Duodenal mucosa (tissue), 2 donors: Measurements from ENCODE around the gene MYO9B.
"Not testable (repeated sequence)": the region's sequence is repeated elsewhere in the genome, so short reads cannot be mapped to it uniquely, and the experiment has no call there.

Experiments
- H3K27ac ChIP-seq: one replicate; pipeline ENCODE4 v1.7.0; 2013; ENCODE audit warnings: low read depth, low read length
- H3K27me3 ChIP-seq, 2 donors: one replicate each; pipeline ENCODE4 v1.7.0; 2013; ENCODE audit warnings: low read length in 2 of 2, control low read depth in 1 of 2; ENCODE audit not compliant: insufficient read depth in 2 of 2, control insufficient read depth in 1 of 2
- H3K36me3 ChIP-seq, 2 donors: one replicate each; pipeline ENCODE4 v1.7.0; 2013; ENCODE audit warnings: low read length in 2 of 2, control low read depth in 1 of 2; ENCODE audit not compliant: insufficient read depth in 2 of 2, control insufficient read depth in 1 of 2
- H3K4me1 ChIP-seq, 2 donors: one replicate each; pipeline ENCODE4 v1.7.0; 2013; ENCODE audit warnings: low read length in 2 of 2, control low read depth in 1 of 2; ENCODE audit not compliant: insufficient read depth in 2 of 2, control insufficient read depth in 1 of 2
- H3K4me3 ChIP-seq, 2 donors: one replicate each; pipeline ENCODE4 v1.7.0; 2013; ENCODE audit warnings: low read length in 2 of 2, low read depth in 1 of 2
- H3K9ac ChIP-seq, 2 donors: one replicate each; pipeline ENCODE4 v1.7.0; 2013; ENCODE audit warnings: low read length in 2 of 2, low read depth in 1 of 2
- H3K9me3 ChIP-seq, 2 donors: one replicate each; pipeline ENCODE4 v1.7.0; 2013; ENCODE audit warnings: low read length in 2 of 2, control low read depth in 1 of 2; ENCODE audit not compliant: control insufficient read depth in 1 of 2

The MYO9B gene

DNA sequence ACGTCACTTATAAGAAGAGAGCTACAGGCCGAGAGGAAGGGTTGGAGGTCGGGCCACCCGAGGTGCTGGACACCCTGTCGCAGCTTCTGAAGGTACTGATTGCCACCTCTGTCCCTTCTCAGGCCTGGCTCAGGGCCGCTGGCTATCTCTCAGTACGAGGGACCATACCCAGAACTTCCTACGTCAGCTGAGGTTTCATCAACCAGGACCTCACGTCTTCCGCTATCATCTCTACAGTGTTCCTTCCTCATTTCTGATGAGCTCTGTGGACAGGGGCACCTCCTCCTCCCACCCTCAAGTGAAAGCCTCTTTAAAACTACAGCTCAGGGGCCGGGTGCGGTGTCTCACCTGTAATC lies 81.3 kb downstream of the MYO9B start:
- Histone ChIP-seq H3K36me3 (peaks cover 22 to 72% of the 10 kb centered on the region in 2 donors), H3K4me1 (no peaks in the 10 kb centered on the region), H3K27ac (no peak overlapping the region), H3K27me3 (no peaks in the 10 kb centered on the region), H3K9me3 (no peaks in the 10 kb centered on the region), H3K4me3 (no peak overlapping the region), H3K9ac (no peak overlapping the region)

GRCh38 chr19:17158584-17158983 lies 83.0 kb downstream of the MYO9B start:
- Histone ChIP-seq H3K4me3 (no peak overlapping the region), H3K9me3 (no peaks in the 10 kb centered on the region), H3K4me1 (no peaks in the 10 kb centered on the region), H3K27ac (no peak overlapping the region), H3K9ac (no peak overlapping the region), H3K36me3 (peaks cover 36 to 77% of the 10 kb centered on the region in 2 donors), H3K27me3 (no peaks in the 10 kb centered on the region)

DNA sequence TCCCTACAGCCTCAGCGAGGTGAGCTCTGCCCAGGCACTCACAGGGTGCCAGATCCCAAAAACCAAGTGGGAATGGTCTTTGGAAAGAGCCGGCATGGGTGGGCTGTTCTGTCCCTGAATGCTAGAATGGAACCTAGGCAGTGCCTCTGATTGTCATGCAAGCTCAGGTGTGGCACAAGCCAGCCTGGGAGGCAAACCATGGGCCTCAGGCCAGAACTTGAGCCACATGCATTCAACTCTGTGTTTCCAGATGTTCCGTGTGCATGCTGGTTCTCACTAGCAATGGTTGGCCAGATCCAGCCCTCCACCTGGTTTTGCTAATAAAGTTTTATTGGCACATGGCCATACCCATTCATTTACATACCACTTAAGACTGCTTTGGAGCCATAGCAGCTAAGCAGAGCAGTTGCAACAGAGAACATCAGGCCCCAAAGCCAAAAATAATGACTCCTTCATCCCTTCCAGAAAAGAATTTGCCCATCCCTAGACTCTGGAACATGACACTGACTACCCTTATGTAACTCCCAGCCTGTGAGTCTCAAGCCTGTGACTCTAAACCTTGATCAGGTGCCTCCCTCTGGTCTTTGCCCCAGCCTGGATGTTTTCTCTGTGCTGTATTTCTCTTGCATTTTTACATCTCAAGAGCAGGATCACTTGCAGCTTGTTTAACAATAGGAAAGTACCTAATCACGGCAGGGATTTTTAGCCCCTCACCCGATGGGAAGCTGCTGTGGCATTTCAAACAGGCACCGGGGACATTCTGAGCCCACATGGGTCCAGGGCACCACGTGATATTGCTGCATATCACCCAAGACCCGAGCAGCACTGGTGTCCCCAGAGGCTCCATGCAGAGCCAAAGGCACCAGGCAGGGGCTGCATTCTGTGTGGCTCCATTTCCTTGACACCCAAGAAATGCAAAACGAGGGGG lies 84.2 kb downstream of the MYO9B start:
- peaks cover 39 to 77% of the 10 kb centered on the region in 2 donors for H3K36me3 ChIP-seq
- no peak overlapping the region for H3K9ac ChIP-seq
- no peak overlapping the region for H3K27ac ChIP-seq
- no peaks in the 10 kb centered on the region for H3K4me1 ChIP-seq
- no peaks in the 10 kb centered on the region for H3K27me3 ChIP-seq
- no peaks in the 10 kb centered on the region for H3K9me3 ChIP-seq
- H3K4me3 ChIP-seq, result no peak overlapping the region

GRCh38 chr19:17160908-17161307 lies 85.3 kb downstream of the MYO9B start:
- Histone ChIP-seq H3K4me3 (no peak overlapping the region), H3K36me3 (peaks cover 41 to 71% of the 10 kb centered on the region in 2 donors), H3K27ac (no peak overlapping the region), H3K9ac (no peak overlapping the region), H3K27me3 (no peaks in the 10 kb centered on the region), H3K9me3 (no peaks in the 10 kb centered on the region), H3K4me1 (no peaks in the 10 kb centered on the region)

DNA sequence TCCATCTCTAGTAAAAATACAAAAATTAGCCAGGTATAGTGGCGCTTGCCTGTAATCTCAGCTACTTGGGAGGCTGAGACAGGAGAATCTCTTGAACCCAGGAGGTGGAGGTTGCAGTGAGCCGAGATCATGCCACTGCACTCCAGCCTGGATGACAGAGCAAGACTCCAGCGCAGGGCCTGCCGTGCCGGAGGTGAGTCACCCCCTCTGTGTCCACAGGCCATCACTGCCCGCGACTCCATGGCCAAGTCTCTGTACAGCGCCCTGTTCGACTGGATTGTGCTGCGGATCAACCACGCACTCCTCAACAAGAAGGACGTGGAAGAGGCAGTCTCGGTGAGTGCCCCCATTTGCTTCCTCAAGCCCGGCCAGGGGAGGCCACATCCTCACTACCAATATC lies 86.6 kb downstream of the MYO9B start:
- H3K27ac ChIP-seq, H3K4me1 ChIP-seq, H3K9me3 ChIP-seq, H3K9ac ChIP-seq, H3K4me3 ChIP-seq, H3K27me3 ChIP-seq: not testable (repeated sequence)
- peaks cover 40 to 63% of the 10 kb centered on the region in 2 donors for H3K36me3 ChIP-seq

DNA sequence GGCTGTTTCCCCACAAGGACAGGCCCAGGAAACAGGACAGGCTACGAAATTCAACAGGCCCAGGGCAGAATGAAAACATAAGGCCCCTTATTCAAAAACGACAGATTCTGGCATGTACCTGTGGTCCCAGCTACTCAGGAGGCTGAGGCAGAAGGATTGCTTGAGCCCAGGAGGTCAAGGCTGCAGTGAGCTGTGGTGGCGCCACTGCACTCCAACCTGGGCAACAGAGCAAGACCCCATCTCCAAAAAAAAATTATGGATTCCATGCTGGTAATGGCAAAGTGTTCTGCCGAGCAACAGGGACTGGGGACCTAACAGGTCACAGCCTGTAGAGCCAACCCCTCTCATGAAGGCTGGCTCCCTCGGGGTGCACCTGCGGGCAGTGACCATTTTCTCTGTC lies 87.0 kb downstream of the MYO9B start:
- H3K9ac ChIP-seq, result no peak overlapping the region
- H3K4me3 ChIP-seq, result no peak overlapping the region
- no peaks in the 10 kb centered on the region for H3K4me1 ChIP-seq
- no peak overlapping the region for H3K27ac ChIP-seq
- no peaks in the 10 kb centered on the region for H3K9me3 ChIP-seq
- H3K36me3 ChIP-seq, result peaks cover 40 to 62% of the 10 kb centered on the region in 2 donors
- no peaks in the 10 kb centered on the region for H3K27me3 ChIP-seq

GRCh38 chr19:17163652-17164051 lies 88.1 kb downstream of the MYO9B start:
- Histone ChIP-seq H3K9me3 (no peaks in the 10 kb centered on the region), H3K27ac (no peak overlapping the region), H3K9ac (no peak overlapping the region), H3K36me3 (peaks cover 44 to 66% of the 10 kb centered on the region in 2 donors), H3K4me3 (no peak overlapping the region), H3K4me1 (no peaks in the 10 kb centered on the region), H3K27me3 (no peaks in the 10 kb centered on the region)

DNA sequence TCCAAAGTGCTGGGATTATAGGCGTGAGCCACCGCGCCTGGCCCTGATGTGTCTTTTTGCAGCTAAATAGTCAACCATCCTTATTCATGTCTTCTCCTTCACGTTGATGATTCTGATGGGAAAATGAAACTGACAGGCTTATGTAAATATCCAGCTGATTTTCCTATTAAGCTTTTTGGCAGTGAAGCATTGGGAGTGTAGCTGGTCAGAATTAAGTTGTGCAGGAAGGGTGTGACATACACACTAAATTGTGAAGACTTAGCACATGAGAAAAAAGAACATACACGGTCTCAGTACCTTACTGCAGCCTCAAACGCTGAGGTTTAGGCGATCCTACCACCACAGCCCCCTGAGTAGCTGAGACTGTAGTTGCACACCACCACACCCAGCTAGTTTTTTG lies 89.1 kb downstream of the MYO9B start:
- H3K4me1 ChIP-seq, result no peaks in the 10 kb centered on the region
- no peaks in the 10 kb centered on the region for H3K9me3 ChIP-seq
- no peak overlapping the region for H3K9ac ChIP-seq
- peaks cover 42 to 66% of the 10 kb centered on the region in 2 donors for H3K36me3 ChIP-seq
- no peak overlapping the region for H3K4me3 ChIP-seq
- H3K27me3 ChIP-seq, result no peaks in the 10 kb centered on the region
- H3K27ac ChIP-seq, result no peak overlapping the region

GRCh38 chr19:17165715-17166114 lies 90.1 kb downstream of the MYO9B start:
- no peak overlapping the region for H3K4me3 ChIP-seq
- H3K27ac ChIP-seq, result no peak overlapping the region
- no peaks in the 10 kb centered on the region for H3K4me1 ChIP-seq
- H3K27me3 ChIP-seq, result no peaks in the 10 kb centered on the region
- no peaks in the 10 kb centered on the region for H3K9me3 ChIP-seq
- H3K36me3 ChIP-seq, result peaks cover 40 to 66% of the 10 kb centered on the region in 2 donors
- H3K9ac ChIP-seq, result no peak overlapping the region

DNA sequence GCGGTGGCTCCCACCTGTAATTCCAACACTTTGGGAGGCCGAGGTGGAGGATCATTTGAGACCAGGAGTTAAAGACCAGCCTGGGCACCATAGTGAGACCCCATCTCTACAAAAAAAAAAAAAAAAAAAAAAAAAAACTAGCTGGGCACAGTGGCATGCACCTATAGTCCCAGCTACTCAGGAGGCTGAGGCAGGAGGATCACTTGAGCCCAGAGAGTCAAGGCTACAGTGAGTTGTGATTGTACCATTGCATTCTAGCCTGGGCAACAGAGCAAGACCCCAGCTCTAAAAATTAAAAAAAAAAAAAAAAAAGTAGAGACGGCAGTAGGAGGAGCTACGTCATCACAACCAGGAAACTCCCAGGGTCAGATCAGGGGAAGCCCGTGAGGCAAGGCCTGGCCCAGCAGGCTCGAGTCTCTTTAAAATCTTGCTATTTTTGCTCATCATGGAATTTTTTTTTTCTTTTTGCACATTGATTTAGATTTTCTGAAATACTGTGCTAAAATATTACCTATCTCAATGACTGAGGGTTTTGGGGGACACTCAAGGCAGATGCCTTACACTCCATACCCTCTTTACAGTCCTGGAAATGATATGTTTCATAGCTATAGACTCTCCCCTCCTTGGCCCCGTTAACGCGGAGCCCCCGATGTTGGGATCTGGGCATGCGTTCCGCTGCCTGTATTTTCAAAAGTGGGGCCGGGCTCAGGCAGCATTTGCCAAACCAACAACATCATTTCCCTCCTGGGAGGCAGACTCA lies 95.1 kb downstream of the MYO9B start:
- H3K9me3 ChIP-seq, result no peaks in the 10 kb centered on the region
- peaks cover 26 to 69% of the 10 kb centered on the region in 2 donors for H3K36me3 ChIP-seq

More for the DNA sequence above, 95.1 kb downstream of the MYO9B start:
- Histone ChIP-seq H3K4me3 (no peak overlapping the region), H3K9ac (no peak overlapping the region), H3K27ac (no peak overlapping the region), H3K4me1 (no peaks in the 10 kb centered on the region), H3K27me3 (no peaks in the 10 kb centered on the region)
